Tibial nerve (tissue), 4 donors: ENCODE results near the gene SPAG17. TPM values are rescaled to one million over a fixed set of nuclear protein-coding genes. Genes with fewer than 3 reads are reported as not detected.

Experiments used
- DNase-seq, 2 donors: peaks; one replicate each; pipeline ENCODE4 v3.0.0-alpha.2; 2019; ENCODE audit warnings: low spot score in 2 of 2
- H3K27ac ChIP-seq, 4 donors: fragments of 200-600 bp; sonication (generic) in 3 of 4; one replicate each; pipeline ENCODE4 v1.5.1; 2017 to 2019; ENCODE audit warnings: mild to moderate bottlenecking in 1 of 4
- H3K27me3 ChIP-seq, 2 donors: fragments of 200-600 bp; sonication (generic) in 1 of 2; one replicate each; pipeline versions ENCODE4 v1.5.1 to v1.6.0; 2017 to 2019
- H3K36me3 ChIP-seq, 3 donors: fragments of 200-600 bp; sonication (generic); one replicate each; pipeline ENCODE4 v1.5.1; 2018 to 2019
- H3K4me1 ChIP-seq, 4 donors: fragments of 200-600 bp; sonication (generic) in 3 of 4; one replicate each; pipeline ENCODE4 v1.5.1; 2017 to 2019
- H3K4me3 ChIP-seq, 4 donors: fragments of 200-600 bp; sonication (generic) in 3 of 4; one replicate each; pipeline ENCODE4 v1.5.1; 2017 to 2019; ENCODE audit warnings: mild to moderate bottlenecking in 1 of 4, moderate library complexity in 1 of 4
- H3K9me3 ChIP-seq, 4 donors: fragments of 200-600 bp; sonication (generic) in 3 of 4; one replicate each; pipeline ENCODE4 v1.5.1; 2017 to 2019
- CTCF ChIP-seq, 5 experiments: fragments of 200-600 bp in 3 of 5; fragments of 450-650 bp in 2 of 5; sonication (generic) in 3 of 5; IDR thresholded peaks; one replicate each; pipeline ENCODE4 v1.5.1; 2016 to 2019; ENCODE audit warnings: antibody characterized with exemption in 5 of 5, mild to moderate bottlenecking in 3 of 5, moderate library complexity in 2 of 5
- EP300 ChIP-seq, 2 donors: sonication (generic); formaldehyde crosslinking; IDR thresholded peaks; one replicate each; pipeline ENCODE4 v1.6.1; 2017; ENCODE audit warnings: antibody characterized with exemption in 2 of 2, mild to moderate bottlenecking in 1 of 2
- POLR2A ChIP-seq, 2 donors: fragments of 450-650 bp; IDR thresholded peaks; one replicate each; pipeline ENCODE4 v1.6.1; 2017; ENCODE audit warnings: antibody characterized with exemption in 2 of 2, mild to moderate bottlenecking in 2 of 2, moderate library complexity in 2 of 2
- WGBS, 2 donors: methylation state at CpG; one replicate each; pipeline ENCODE4 v1.1.5; 2018; 5-methylcytosine and 5-hydroxymethylcytosine counted together
- total RNA-seq, 4 donors: library from RNA; depleted of rRNA; stranded (reverse); fragments of >200 nt; gene quantifications; one replicate each; pipeline ENCODE4 v1.1.0, GENCODE V29; 2016

The SPAG17 gene
- total RNA-seq, 4 donors from 2014 or later: under 0.01 to 4.2 (median 1.2) TPM

GRCh38 chr1:117919376-117919775 is 265.7 kb downstream of the SPAG17 start:
- Histone ChIP-seq H3K27ac (no peak overlapping the region), H3K36me3 (peaks cover 2 to 57% (median 6%) of the 10 kb centered on the region in 3 donors), H3K27me3 (no peaks in the 10 kb centered on the region), H3K9me3 (no peaks in the 10 kb centered on the region), H3K4me3 (no peak overlapping the region), H3K4me1 (no peaks in the 10 kb centered on the region)
- DNase-seq: no peak
- TF ChIP-seq CTCF (IDR thresholded peaks at IDR 0.05) (no peak), EP300 (IDR thresholded peaks at IDR 0.05) (no peak), POLR2A (IDR thresholded peaks at IDR 0.05) (no peak)

- Histone ChIP-seq H3K4me1 (no peaks in the 10 kb centered on the region), H3K36me3 (peaks cover 0 to 93% (median 7%) of the 10 kb centered on the region in 3 donors), H3K27ac (no peak overlapping the region), H3K27me3 (no peaks in the 10 kb centered on the region), H3K9me3 (no peaks in the 10 kb centered on the region), H3K4me3 (no peak overlapping the region)
- DNase-seq: no peak
- no peak for TF ChIP-seq POLR2A (IDR thresholded peaks at IDR 0.05)
- TF ChIP-seq EP300 (IDR thresholded peaks at IDR 0.05): no peak
- TF ChIP-seq CTCF (IDR thresholded peaks at IDR 0.05): no peak
These were observed 274.0 kb downstream of the SPAG17 start for GRCh38 chr1:117911051-117911450.

- Histone ChIP-seq H3K9me3 (no peaks in the 10 kb centered on the region), H3K36me3 (peaks cover 0 to 90% (median 0%) of the 10 kb centered on the region in 3 donors), H3K27me3 (no peaks in the 10 kb centered on the region), H3K27ac (no peak overlapping the region), H3K4me1 (no peaks in the 10 kb centered on the region), H3K4me3 (no peak overlapping the region)
- WGBS, 2 donors: 90 to 93% methylated on average over 2 of the region's 2 CpGs
- no peak for TF ChIP-seq CTCF (IDR thresholded peaks at IDR 0.05)
- TF ChIP-seq EP300 (IDR thresholded peaks at IDR 0.05): no peak
- no peak for TF ChIP-seq POLR2A (IDR thresholded peaks at IDR 0.05)
- DNase-seq: no peak
These were observed 280.0 kb downstream of the SPAG17 start for GRCh38 chr1:117905019-117905418.

GRCh38 chr1:117904485-117904884 is 280.5 kb downstream of the SPAG17 start:
- TF ChIP-seq EP300 (IDR thresholded peaks at IDR 0.05): no peak
- TF ChIP-seq POLR2A (IDR thresholded peaks at IDR 0.05): no peak
- no peak for TF ChIP-seq CTCF (IDR thresholded peaks at IDR 0.05)
- Histone ChIP-seq H3K27me3 (no peaks in the 10 kb centered on the region), H3K36me3 (peaks cover 0 to 86% (median 0%) of the 10 kb centered on the region in 3 donors), H3K27ac (no peak overlapping the region), H3K4me1 (no peaks in the 10 kb centered on the region), H3K4me3 (no peak overlapping the region), H3K9me3 (no peaks in the 10 kb centered on the region)
- WGBS, 2 donors: 93 to 98% methylated on average over 3 of the region's 3 CpGs
- DNase-seq: no peak
